ENCODE measurements around the gene HOXD11.

- TF ChIP-seq POLR2AphosphoS5 (IDR thresholded peaks at IDR 0.05) (no peak), CTCF (IDR thresholded peaks at IDR 0.05) (no peak), EP300 (IDR thresholded peaks at IDR 0.05) (no peak)
Observed at GRCh38 chr2:176103742-176104315, 3.3 kb upstream of the HOXD11 start.

All from upper lobe of left lung (tissue), 4 donors.